ENCODE measurements around the gene AIMP1. TPM values are rescaled to one million over a fixed set of nuclear protein-coding genes. Genes with fewer than 3 reads are reported as not detected.

The AIMP1 gene
- total RNA-seq, 1 experiment from 2014 or later, result 52.5 TPM

GRCh38 chr4:106334741-106335470 lies 18.6 kb downstream of the AIMP1 start:
- no peak for TF ChIP-seq CTCF (IDR thresholded peaks at IDR 0.05)
- TF ChIP-seq IRF2 (CRISPR knock-in tag; IDR thresholded peaks at IDR 0.05; ENCODE audit: borderline replicate concordance, low read depth), result no peak
- no peak for TF ChIP-seq TCF7 (CRISPR knock-in tag; IDR thresholded peaks at IDR 0.05; ENCODE audit: low read depth)
- TF ChIP-seq ZNF263 (CRISPR knock-in tag; IDR thresholded peaks at IDR 0.05; ENCODE audit: low read depth), result no peak
- TF ChIP-seq STAT6 (CRISPR knock-in tag; conservative IDR thresholded peaks at IDR 0.05; ENCODE audit: low read depth), result no peak
- TF ChIP-seq HMGXB4 (CRISPR knock-in tag; IDR thresholded peaks at IDR 0.05), result no peak
- TF ChIP-seq ZSCAN18 (CRISPR knock-in tag; IDR thresholded peaks at IDR 0.05), result no peak
- TF ChIP-seq TEAD4 (CRISPR knock-in tag; IDR thresholded peaks at IDR 0.05), result no peak
- TF ChIP-seq ATF2 (CRISPR knock-in tag; IDR thresholded peaks at IDR 0.05; ENCODE audit: borderline replicate concordance, low read depth), result no peak
- TF ChIP-seq CREM (CRISPR knock-in tag; IDR thresholded peaks at IDR 0.05), result no peak
- no peak for TF ChIP-seq NR1H2 (CRISPR knock-in tag; IDR thresholded peaks at IDR 0.05)
- no peak for TF ChIP-seq ZMAT4 (CRISPR knock-in tag; IDR thresholded peaks at IDR 0.05)
- TF ChIP-seq OVOL2 (CRISPR knock-in tag; IDR thresholded peaks at IDR 0.05; ENCODE audit: borderline replicate concordance), result no peak
- TF ChIP-seq CDX4 (CRISPR knock-in tag; IDR thresholded peaks at IDR 0.05; ENCODE audit: borderline replicate concordance), result no peak
- TF ChIP-seq MXD4 (CRISPR knock-in tag; IDR thresholded peaks at IDR 0.05; ENCODE audit: borderline replicate concordance), result no peak
- TF ChIP-seq ZBTB43 (CRISPR knock-in tag; IDR thresholded peaks at IDR 0.05), result no peak
- no peak for TF ChIP-seq IRF1 (CRISPR knock-in tag; IDR thresholded peaks at IDR 0.05)
- TF ChIP-seq AR (CRISPR knock-in tag; IDR thresholded peaks at IDR 0.05), result no peak
- no peak for TF ChIP-seq FOXJ3 (CRISPR knock-in tag; IDR thresholded peaks at IDR 0.05; ENCODE audit: borderline replicate concordance)
- H3K4me1 Mint-ChIP-seq, result no peaks in the 10 kb centered on the region
- ChIA-PET POLR2A (interaction anchor here (0.7 kb wide), 1 partner anchor 847 kb away, joined by 3 read pairs; no protein-coding TSS in a partner anchor), CTCF (no interaction called here)
- ATAC-seq (no peak), DNase-seq (ENCODE audit: low spot score) (no peak)
- H3K27me3 Mint-ChIP-seq (ENCODE audit: low read depth), result no peaks in the 10 kb centered on the region
- peaks cover 67% of the 10 kb centered on the region for H3K36me3 Mint-ChIP-seq
- H3K9me3 Mint-ChIP-seq, result peaks cover 16% of the 10 kb centered on the region
- H3K27ac Mint-ChIP-seq, result no peak overlapping the region
- no peak overlapping the region for H3K4me3 Mint-ChIP-seq
